Endothelial cell of umbilical vein (primary cell): ENCODE measurements around the gene ZNF595. TPM values are rescaled to one million over a fixed set of nuclear protein-coding genes. Genes with fewer than 3 reads are reported as not detected.

Experiments
- BruUV-seq: library from RNA; stranded (reverse); fragments of 400-500 nt; replicated peaks from 2 replicates; lab custom pipeline; 2021; lab: Mats Ljungman, UMichigan
- CTCF ChIA-PET: fragments of 300-600, 350-600 bp; sonication (Branson Sonifier 250); formaldehyde crosslinking; loops from one replicate; lab custom pipeline; 2021; ENCODE audit warnings: antibody characterized with exemption, inconsistent platforms; lab: Charles Lee
- POLR2A ChIA-PET: fragments of 300-600, 350-600 bp; sonication (Branson Sonifier 250); formaldehyde crosslinking; loops from one replicate; lab custom pipeline; 2021; ENCODE audit warnings: antibody characterized with exemption, inconsistent platforms; lab: Charles Lee
- DNase-seq: peaks from one replicate; pipeline ENCODE4 v3.0.0-alpha.2; 2011; ENCODE audit warnings: low read depth, low spot score
- FAIRE-seq: peaks from 2 replicates; lab custom pipeline; 2011; peaks lifted over from hg19 to GRCh38; lab: Jason Lieb, UNC
- H2AFZ ChIP-seq: 2 replicates; pipeline ENCODE4 v1.6.0; 2012; ENCODE audit warnings: low read depth, low read length, control low read depth, inconsistent platforms
- H3K27ac ChIP-seq: 2 replicates; pipeline ENCODE4 v1.5.1; 2011; ENCODE audit warnings: low read depth, mild to moderate bottlenecking, control low read depth, low read length, moderate library complexity; ENCODE audit not compliant: insufficient read depth
- H3K27me3 ChIP-seq, 2 experiments: 2 replicates each; pipeline versions ENCODE4 v1.6.0 to v1.6.1; 2011; ENCODE audit warnings: low read length in 2 of 2, mixed read lengths in 1 of 2; ENCODE audit not compliant: control insufficient read depth in 2 of 2, insufficient read depth in 2 of 2
- H3K36me3 ChIP-seq, 2 experiments: 2 replicates in 1 of 2; 3 replicates in 1 of 2; pipeline ENCODE4 v1.5.1; 2011; ENCODE audit warnings: low read length in 2 of 2, mild to moderate bottlenecking in 1 of 2, moderate library complexity in 1 of 2; ENCODE audit not compliant: control insufficient read depth in 2 of 2, insufficient read depth in 2 of 2; ENCODE audit errors: extremely low read depth in 1 of 2
- H3K4me1 ChIP-seq: 3 replicates; pipeline ENCODE4 v1.5.1; 2011; ENCODE audit warnings: mild to moderate bottlenecking, low read length; ENCODE audit not compliant: control insufficient read depth, insufficient read depth; ENCODE audit errors: extremely low read depth
- H3K4me2 ChIP-seq: 2 replicates; pipeline ENCODE4 v1.6.1; 2011; ENCODE audit warnings: low read length, control low read depth, mixed read lengths; ENCODE audit not compliant: insufficient read depth
- H3K4me3 ChIP-seq, 3 experiments: fragments of 200-600 bp in 1 of 3; sonication (generic), shearing (Covaris generic) in 1 of 3; replicated peaks in 1 of 3; 2 replicates each; pipeline ENCODE4 v1.5.1; 2011 to 2016; ENCODE audit warnings: control low read depth in 3 of 3, low read length in 3 of 3, mild to moderate bottlenecking in 2 of 3, inconsistent platforms in 1 of 3, low read depth in 1 of 3, moderate library complexity in 1 of 3; ENCODE audit not compliant: insufficient read depth in 1 of 3
- H3K79me2 ChIP-seq: 2 replicates; pipeline ENCODE4 v1.6.0; 2012; ENCODE audit warnings: low read length, inconsistent platforms; ENCODE audit not compliant: control insufficient read depth, insufficient read depth
- H3K9ac ChIP-seq: replicated peaks from 2 replicates; pipeline ENCODE3; 2011; ENCODE audit warnings: low read length, control low read depth; ENCODE audit not compliant: insufficient read depth; ENCODE audit errors: extremely low read depth
- H3K9me1 ChIP-seq: replicated peaks from 3 replicates; pipeline ENCODE4 v1.6.0; 2011; ENCODE audit warnings: mild to moderate bottlenecking, low read length; ENCODE audit not compliant: control insufficient read depth, insufficient read depth; ENCODE audit errors: extremely low read depth
- H3K9me3 ChIP-seq: replicated peaks from 2 replicates; pipeline ENCODE4 v1.5.1; 2012; ENCODE audit warnings: low read length, inconsistent platforms; ENCODE audit not compliant: control insufficient read depth, insufficient read depth
- H4K20me1 ChIP-seq: replicated peaks from 2 replicates; pipeline ENCODE3; 2011; ENCODE audit warnings: mild to moderate bottlenecking, low read length; ENCODE audit not compliant: control insufficient read depth, insufficient read depth; ENCODE audit errors: extremely low read depth
- CTCF ChIP-seq, 2 donors: IDR thresholded peaks; 1 replicate in 1 of 2; 2 replicates in 1 of 2; pipeline ENCODE4 v1.5.1; 2011; ENCODE audit warnings: low read length in 2 of 2, mild to moderate bottlenecking in 2 of 2, moderate library complexity in 2 of 2, control low read depth in 1 of 2, inconsistent platforms in 1 of 2, low read depth in 1 of 2; ENCODE audit not compliant: insufficient read depth in 1 of 2; ENCODE audit errors: extremely low read depth in 1 of 2
- EZH2 ChIP-seq: IDR thresholded peaks from 2 replicates; pipeline ENCODE4 v1.6.1; 2012; ENCODE audit warnings: borderline replicate concordance, low read depth, mild to moderate bottlenecking, moderate library complexity, low read length, inconsistent platforms; ENCODE audit not compliant: severe bottlenecking
- FOS ChIP-seq: IDR thresholded peaks from 2 replicates; pipeline ENCODE4 v1.6.1; 2011; ENCODE audit warnings: mild to moderate bottlenecking, low read length, moderate library complexity, borderline replicate concordance; ENCODE audit not compliant: insufficient read depth
- GATA2 ChIP-seq: IDR thresholded peaks from 2 replicates; pipeline ENCODE4 v1.7.0; 2011; ENCODE audit warnings: low read depth, mild to moderate bottlenecking, moderate library complexity, mixed read lengths, low read length; ENCODE audit not compliant: insufficient read length, insufficient read depth
- JUN ChIP-seq: IDR thresholded peaks from 2 replicates; pipeline ENCODE4 v1.6.1; 2011; ENCODE audit warnings: borderline replicate concordance, low read depth; ENCODE audit not compliant: insufficient read length, insufficient read depth
- MAX ChIP-seq: IDR thresholded peaks from 2 replicates; pipeline ENCODE4 v1.6.1; 2011; ENCODE audit not compliant: insufficient read depth, insufficient read length
- MYC ChIP-seq: IDR thresholded peaks from one replicate; pipeline ENCODE4 v1.6.1; 2011; ENCODE audit warnings: mild to moderate bottlenecking, low read depth, low read length
- POLR2A ChIP-seq: IDR thresholded peaks from 2 replicates; pipeline ENCODE4 v1.6.1; 2012; ENCODE audit warnings: low read depth, mild to moderate bottlenecking, control low read depth, low read length
- POLR2AphosphoS5 ChIP-seq: IDR thresholded peaks from 2 replicates; pipeline ENCODE4 v1.6.1; 2012; ENCODE audit warnings: low read depth, mild to moderate bottlenecking, control low read depth, low read length, moderate library complexity; ENCODE audit not compliant: insufficient read depth
- dilution Hi-C: fragments of 300-500 bp; cut with MboI; formaldehyde crosslinking; loops from one replicate; pipeline ENCODE4 v1.15.0; 2019; ENCODE audit warnings: low sequenced_read_pairs; ENCODE audit not compliant: extremely low pct_ligation_motif_present
- intact Hi-C: fragments of 100-400 bp; cut with micrococcal nuclease; formaldehyde crosslinking; loops from one replicate; pipeline ENCODE4 v1.10.0; 2022
- polyA plus RNA-seq, 4 experiments: library from polyadenylated mRNA; depleted of rRNA in 3 of 4; stranded (reverse) in 3 of 4; unstranded in 1 of 4; fragments of >200 nt; gene quantifications; 2 replicates each; pipeline versions ENCODE4 v1.2.1 to v1.2.3, GENCODE V29; 2011 to 2012; ENCODE audit warnings: missing spikeins in 1 of 4
- total RNA-seq: library from RNA; stranded (reverse); gene quantifications from 2 replicates; pipeline ENCODE4 v1.2.3, GENCODE V29; 2021

The ZNF595 gene
- total and polyA plus RNA-seq, 2 donors (not counting 3 experiments of a cell fraction or from before 2014, with no cell fraction given): 1.8 to 11.1 TPM

- POLR2A ChIA-PET: no interaction called here
- Histone ChIP-seq H3K9me3 (peaks cover 2% of the 10 kb centered on the region), H3K27ac (no peak overlapping the region), H2AFZ (no peak overlapping the region), H3K4me3 (no peak overlapping the region), H3K79me2 (no peaks in the 10 kb centered on the region), H3K36me3 (peaks cover 2 to 6% of the 10 kb centered on the region in 2 experiments), H3K9ac (no peak overlapping the region), H3K9me1 (no peaks in the 10 kb centered on the region), H3K4me2 (no peak overlapping the region), H3K4me1 (no peaks in the 10 kb centered on the region), H3K27me3 (no peaks in the 10 kb centered on the region), H4K20me1 (no peaks in the 10 kb centered on the region)
- DNase-seq (no peak), FAIRE-seq (no peak)
- TF ChIP-seq JUN: no peak
- no peak for TF ChIP-seq MYC
- TF ChIP-seq POLR2AphosphoS5: no peak
- TF ChIP-seq EZH2: no peak
- no peak for TF ChIP-seq POLR2A
- TF ChIP-seq GATA2: no peak
- TF ChIP-seq CTCF (IDR thresholded peaks at IDR 0.05; ENCODE audit: extremely low read depth in 1 of 2, insufficient read depth in 1 of 2, low read depth in 1 of 2, low read length in 2 of 2): no peak
- TF ChIP-seq MAX: no peak
- TF ChIP-seq FOS: no peak
- BruUV-seq: no TSS peak
- dilution Hi-C loops: no loop called here
- intact Hi-C loops: no loop called here
- CTCF ChIA-PET: no interaction called here
These were observed 18.7 kb downstream of the ZNF595 start for GRCh38 chr4:71830-72229.
